ENCODE results near the gene TRIM65.
"Not testable (repeated sequence)": the region's sequence is repeated elsewhere in the genome, so short reads cannot be mapped to it uniquely, and the experiment has no call there.

The TRIM65 gene

DNA sequence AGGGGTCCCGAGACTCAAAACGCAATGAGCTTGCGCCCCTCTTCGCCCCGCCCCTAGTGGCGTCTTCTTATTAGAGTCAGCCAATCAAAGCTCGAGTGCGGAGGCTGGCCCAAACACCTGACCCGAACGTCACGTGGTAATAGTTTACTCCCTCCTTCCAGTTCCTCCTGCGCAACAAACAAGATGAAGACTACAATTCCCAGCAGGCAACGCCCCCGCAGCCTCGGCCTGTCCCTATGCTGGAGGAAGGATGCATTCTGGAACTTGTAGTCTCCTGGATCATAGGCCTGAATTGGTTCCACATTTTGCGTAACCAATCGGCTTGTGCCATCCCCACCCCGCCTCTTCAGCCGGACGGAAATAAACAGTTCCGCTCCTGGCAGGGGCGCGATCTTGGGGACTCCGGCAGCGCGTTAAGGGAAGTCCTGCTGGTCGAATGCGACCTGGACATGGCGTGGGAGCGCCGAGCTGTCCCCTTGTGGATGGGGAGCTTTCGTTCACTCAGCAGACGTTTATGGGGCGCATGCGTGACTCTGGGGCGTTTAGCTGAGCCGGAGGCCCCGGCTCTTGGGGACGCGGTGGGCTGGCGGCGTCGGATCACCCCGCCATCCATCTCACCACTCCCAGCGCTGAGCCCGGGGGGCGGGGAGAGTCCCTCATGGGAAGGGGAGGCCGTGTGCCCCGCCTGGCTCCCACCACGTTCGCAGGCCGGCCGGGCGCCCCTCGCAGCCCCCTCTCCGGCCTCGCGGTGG is 41.3 kb downstream of the TRIM65 start, which contains the start of gene WBP2:
Gene WBP2 (minus strand): TSS at position 26 of the 752 bp plus-strand sequence. CDS start 38 bp downstream, outside the sequence.
- peak within 1 kb of the TSS; percentile 93 for H3K4me2 ChIP-seq
- peak within 1 kb of the TSS; percentile 73 for H2AFZ ChIP-seq (ENCODE audit: low read depth)
- H3K36me3 ChIP-seq (ENCODE audit: insufficient read depth), result no peaks in the 10 kb centered on the region
- H4K20me1 ChIP-seq (ENCODE audit: insufficient read depth), result no peaks in the 10 kb centered on the region
- peaks cover 7% of the 10 kb centered on the region; the same call in 1 of the 2 replicates for H3K79me2 ChIP-seq (ENCODE audit: insufficient read depth, low read depth)
- peaks cover 12% of the 10 kb centered on the region for H3K4me1 ChIP-seq (ENCODE audit: low read depth, poor library complexity, severe bottlenecking)
- H3K27ac ChIP-seq, result peak within 1 kb of the TSS; percentile 79
- H3K9ac ChIP-seq, result peak within 1 kb of the TSS; percentile 79
- no peak within 1 kb of the TSS for H3K4me3 ChIP-seq (IDR thresholded peaks at IDR 0.05; ENCODE audit: insufficient read depth, low read depth, low read length)
- TF ChIP-seq, protein P1, sequence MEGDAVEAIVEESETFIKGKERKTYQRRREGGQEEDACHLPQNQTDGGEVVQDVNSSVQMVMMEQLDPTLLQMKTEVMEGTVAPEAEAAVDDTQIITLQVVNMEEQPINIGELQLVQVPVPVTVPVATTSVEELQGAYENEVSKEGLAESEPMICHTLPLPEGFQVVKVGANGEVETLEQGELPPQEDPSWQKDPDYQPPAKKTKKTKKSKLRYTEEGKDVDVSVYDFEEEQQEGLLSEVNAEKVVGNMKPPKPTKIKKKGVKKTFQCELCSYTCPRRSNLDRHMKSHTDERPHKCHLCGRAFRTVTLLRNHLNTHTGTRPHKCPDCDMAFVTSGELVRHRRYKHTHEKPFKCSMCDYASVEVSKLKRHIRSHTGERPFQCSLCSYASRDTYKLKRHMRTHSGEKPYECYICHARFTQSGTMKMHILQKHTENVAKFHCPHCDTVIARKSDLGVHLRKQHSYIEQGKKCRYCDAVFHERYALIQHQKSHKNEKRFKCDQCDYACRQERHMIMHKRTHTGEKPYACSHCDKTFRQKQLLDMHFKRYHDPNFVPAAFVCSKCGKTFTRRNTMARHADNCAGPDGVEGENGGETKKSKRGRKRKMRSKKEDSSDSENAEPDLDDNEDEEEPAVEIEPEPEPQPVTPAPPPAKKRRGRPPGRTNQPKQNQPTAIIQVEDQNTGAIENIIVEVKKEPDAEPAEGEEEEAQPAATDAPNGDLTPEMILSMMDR (conservative IDR thresholded peaks at IDR 0.05; ENCODE audit: low read depth, low read length), result peak; percentile 28; the same call in 1 of the 2 replicates
- H3K27me3 ChIP-seq (ENCODE audit: insufficient read depth, low read depth), result no peaks in the 10 kb centered on the region

DNA sequence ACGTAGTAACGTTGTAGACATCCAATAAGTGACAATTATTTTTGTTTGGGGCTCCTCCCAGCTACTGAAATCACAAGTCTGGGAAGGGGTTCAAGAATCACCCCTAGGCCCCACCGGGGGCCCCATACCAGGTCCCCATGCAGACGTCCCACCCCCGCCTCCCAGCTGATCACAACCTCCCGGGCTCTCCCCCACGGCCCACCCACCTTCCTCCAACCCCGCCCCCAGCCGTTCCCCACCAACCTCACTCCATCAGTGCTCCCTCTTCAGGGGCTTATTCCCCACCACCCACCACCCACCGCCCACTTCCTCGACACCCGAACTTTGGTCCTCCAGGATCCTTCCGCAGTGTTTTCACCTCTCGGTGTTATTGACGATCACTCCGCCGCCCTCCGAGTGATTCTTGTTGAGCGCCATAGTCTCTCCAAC is 41.9 kb downstream of the TRIM65 start:
- peak overlapping the region; percentile 49; the same call in 1 of the 2 replicates for H2AFZ ChIP-seq (ENCODE audit: low read depth)
- H4K20me1 ChIP-seq (ENCODE audit: insufficient read depth), result no peaks in the 10 kb centered on the region
- H3K79me2 ChIP-seq (ENCODE audit: insufficient read depth, low read depth), result peaks cover 7% of the 10 kb centered on the region; the same call in 1 of the 2 replicates
- TF ChIP-seq, protein P1 (conservative IDR thresholded peaks at IDR 0.05; ENCODE audit: low read depth, low read length), result no peak
- peaks cover 12% of the 10 kb centered on the region for H3K4me1 ChIP-seq (ENCODE audit: low read depth, poor library complexity, severe bottlenecking)
- no peaks in the 10 kb centered on the region for H3K27me3 ChIP-seq (ENCODE audit: insufficient read depth, low read depth)
- no peak overlapping the region for H3K27ac ChIP-seq
- H3K4me3 ChIP-seq (IDR thresholded peaks at IDR 0.05; ENCODE audit: insufficient read depth, low read depth, low read length), result no peak overlapping the region
- peak overlapping the region; percentile 85 for H3K4me2 ChIP-seq
- H3K36me3 ChIP-seq (ENCODE audit: insufficient read depth), result no peaks in the 10 kb centered on the region
- peak overlapping the region; percentile 79; the same call in 1 of the 2 replicates for H3K9ac ChIP-seq

DNA sequence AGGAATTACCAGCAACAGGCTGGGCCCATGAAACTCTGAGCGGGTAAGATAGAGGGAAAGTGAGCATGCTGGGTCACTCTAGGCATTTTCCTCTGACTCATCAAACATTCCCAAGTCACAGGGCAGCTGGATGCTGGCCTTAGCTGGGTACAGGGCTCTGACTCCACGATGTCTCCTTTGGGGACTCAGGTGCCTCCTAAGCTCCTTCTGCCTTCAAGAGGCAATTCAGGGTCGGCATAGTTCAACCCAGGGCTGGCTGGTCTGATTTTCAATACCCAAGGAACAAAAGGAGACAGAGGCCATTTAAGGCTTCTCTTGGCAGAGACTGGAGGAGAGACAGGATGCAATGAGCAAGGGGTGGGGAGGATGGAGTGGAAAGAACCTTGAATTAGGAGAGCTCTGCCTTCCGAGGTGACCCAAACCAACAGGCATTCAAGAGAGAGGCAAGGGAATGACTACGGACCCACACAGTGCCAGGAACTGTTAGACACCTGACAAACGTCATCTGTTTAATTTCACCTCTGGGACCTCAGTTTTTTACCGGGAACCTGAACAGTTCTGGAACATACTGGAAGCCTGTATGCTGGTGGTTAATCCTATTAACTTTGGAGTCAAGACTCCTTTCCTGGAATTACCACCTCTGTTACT is 42.5 kb downstream of the TRIM65 start:
- H4K20me1 ChIP-seq (ENCODE audit: insufficient read depth), result no peaks in the 10 kb centered on the region
- H3K27ac ChIP-seq, result no peak overlapping the region
- H3K9ac ChIP-seq, result peak overlapping the region; percentile 79; the same call in 1 of the 2 replicates
- no peak overlapping the region for H3K4me3 ChIP-seq (IDR thresholded peaks at IDR 0.05; ENCODE audit: insufficient read depth, low read depth, low read length)
- H3K4me2 ChIP-seq, result peak overlapping the region; percentile 85
- H2AFZ ChIP-seq (ENCODE audit: low read depth), result no peak overlapping the region
- H3K4me1 ChIP-seq (ENCODE audit: low read depth, poor library complexity, severe bottlenecking), result peaks cover 12% of the 10 kb centered on the region
- TF ChIP-seq, protein P1 (conservative IDR thresholded peaks at IDR 0.05; ENCODE audit: low read depth, low read length), result no peak
- no peaks in the 10 kb centered on the region for H3K27me3 ChIP-seq (ENCODE audit: insufficient read depth, low read depth)
- H3K79me2 ChIP-seq (ENCODE audit: insufficient read depth, low read depth), result peaks cover 7% of the 10 kb centered on the region; the same call in 1 of the 2 replicates
- no peaks in the 10 kb centered on the region for H3K36me3 ChIP-seq (ENCODE audit: insufficient read depth)

DNA sequence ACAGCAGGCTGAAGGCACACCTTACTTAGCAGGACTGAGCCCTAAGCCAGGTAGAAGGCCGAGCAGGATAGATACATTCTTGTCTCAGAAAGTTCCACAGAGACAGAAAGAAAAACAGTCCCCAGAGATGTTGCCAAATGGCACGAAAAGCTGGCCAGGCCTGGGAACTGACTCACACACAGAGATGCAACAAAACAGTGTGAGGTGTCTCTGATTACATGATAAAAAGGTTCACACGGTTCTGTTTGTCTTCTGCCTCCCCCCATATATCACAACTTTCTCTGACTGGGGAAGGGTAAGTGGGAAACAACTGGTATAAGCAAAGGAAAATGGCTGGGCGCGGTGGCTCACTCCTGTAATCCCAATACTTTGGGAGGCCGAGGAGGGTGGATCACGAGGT is 43.3 kb downstream of the TRIM65 start:
- Histone ChIP-seq H3K4me3 (IDR thresholded peaks at IDR 0.05; ENCODE audit: insufficient read depth, low read depth, low read length) (no peak overlapping the region), H4K20me1 (ENCODE audit: insufficient read depth) (no peaks in the 10 kb centered on the region), H3K79me2 (ENCODE audit: insufficient read depth, low read depth) (peaks cover 7% of the 10 kb centered on the region; the same call in 1 of the 2 replicates), H3K36me3 (ENCODE audit: insufficient read depth) (no peaks in the 10 kb centered on the region), H3K27me3 (ENCODE audit: insufficient read depth, low read depth) (no peaks in the 10 kb centered on the region), H3K4me1 (ENCODE audit: low read depth, poor library complexity, severe bottlenecking) (peaks cover 12% of the 10 kb centered on the region), H2AFZ (ENCODE audit: low read depth) (no peak overlapping the region), H3K4me2 (no peak overlapping the region), H3K9ac (no peak overlapping the region), H3K27ac (no peak overlapping the region)
- TF ChIP-seq, protein P1 (conservative IDR thresholded peaks at IDR 0.05; ENCODE audit: low read depth, low read length), result no peak

DNA sequence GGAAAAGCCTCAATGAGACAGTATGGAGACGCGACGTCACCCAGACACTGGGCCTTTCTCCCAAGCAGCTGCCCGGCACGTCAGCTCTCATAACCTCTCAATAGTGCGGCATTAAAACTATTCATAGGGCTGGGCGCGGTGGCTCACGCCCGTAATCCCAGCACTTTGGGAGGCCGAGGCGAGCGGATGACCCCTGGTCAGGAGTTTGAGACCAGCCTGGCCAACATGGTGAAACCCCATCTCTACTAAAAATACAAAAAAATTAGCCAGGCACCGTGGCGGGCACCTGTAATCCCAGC is 45.1 kb downstream of the TRIM65 start:
- H3K9ac ChIP-seq; H3K4me1 ChIP-seq (ENCODE audit: low read depth, poor library complexity, severe bottlenecking); H3K27ac ChIP-seq; H3K36me3 ChIP-seq (ENCODE audit: insufficient read depth); H3K79me2 ChIP-seq (ENCODE audit: insufficient read depth, low read depth); H4K20me1 ChIP-seq (ENCODE audit: insufficient read depth); H3K4me2 ChIP-seq; H3K27me3 ChIP-seq (ENCODE audit: insufficient read depth, low read depth); H3K4me3 ChIP-seq (IDR thresholded peaks at IDR 0.05; ENCODE audit: insufficient read depth, low read depth, low read length); H2AFZ ChIP-seq (ENCODE audit: low read depth): not testable (repeated sequence)

Measured in KMS-11 (cell line).